Measurements from ENCODE around the gene TRAP1. TPM values are rescaled to one million over a fixed set of nuclear protein-coding genes. Genes with fewer than 3 reads are reported as not detected.

Gene TRAP1
- total RNA-seq, 1 donor from 2014 or later: 111 TPM

DNA sequence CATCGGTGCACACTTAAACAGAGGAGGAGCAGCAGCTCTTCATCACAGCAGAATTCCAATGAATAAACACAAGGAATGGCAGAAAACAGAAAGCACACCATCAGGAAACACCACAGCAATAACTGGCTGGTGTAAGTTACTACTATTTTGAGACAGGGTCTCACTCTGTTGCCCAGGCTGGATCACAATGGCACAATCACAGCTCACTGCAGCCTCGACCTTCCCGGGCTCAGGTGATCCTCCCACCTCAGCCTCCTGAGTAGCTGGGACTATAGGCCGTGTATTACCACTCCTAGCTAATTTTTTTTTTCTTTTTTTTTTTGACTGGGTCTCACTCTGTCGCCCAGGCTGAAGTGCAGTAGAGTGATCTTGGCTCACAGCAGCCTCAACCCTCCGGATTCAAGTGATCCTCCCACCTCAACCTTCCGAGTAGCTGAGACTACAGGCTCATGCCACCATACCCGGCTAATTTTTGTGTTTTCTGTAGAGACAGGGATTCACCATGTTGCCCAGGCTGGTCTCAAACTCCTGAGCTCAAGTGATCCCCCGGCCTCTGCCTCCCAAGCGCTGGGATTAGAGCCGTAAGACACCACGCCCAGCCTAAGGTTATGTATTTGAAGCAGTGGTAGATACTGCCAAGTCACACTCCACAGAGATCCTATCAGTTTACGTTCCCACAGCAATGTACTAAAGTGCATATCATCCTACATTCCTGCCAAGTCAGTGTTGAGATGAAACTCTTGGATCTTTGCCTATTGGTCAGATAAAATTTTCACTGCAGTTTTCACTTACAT is 20.7 kb downstream of the TRAP1 start:
- no peaks in the 10 kb centered on the region for H3K36me3 ChIP-seq
- no peaks in the 10 kb centered on the region for H3K27me3 ChIP-seq
- no peak for DNase-seq (ENCODE audit: extremely low spot score in 2 of 2)
- TF ChIP-seq POLR2AphosphoS5 (IDR thresholded peaks at IDR 0.05; ENCODE audit: insufficient read depth in 1 of 2, low read depth in 1 of 2) (no peak), POLR2A (IDR thresholded peaks at IDR 0.05) (no peak)
- TF ChIP-seq, protein P1, sequence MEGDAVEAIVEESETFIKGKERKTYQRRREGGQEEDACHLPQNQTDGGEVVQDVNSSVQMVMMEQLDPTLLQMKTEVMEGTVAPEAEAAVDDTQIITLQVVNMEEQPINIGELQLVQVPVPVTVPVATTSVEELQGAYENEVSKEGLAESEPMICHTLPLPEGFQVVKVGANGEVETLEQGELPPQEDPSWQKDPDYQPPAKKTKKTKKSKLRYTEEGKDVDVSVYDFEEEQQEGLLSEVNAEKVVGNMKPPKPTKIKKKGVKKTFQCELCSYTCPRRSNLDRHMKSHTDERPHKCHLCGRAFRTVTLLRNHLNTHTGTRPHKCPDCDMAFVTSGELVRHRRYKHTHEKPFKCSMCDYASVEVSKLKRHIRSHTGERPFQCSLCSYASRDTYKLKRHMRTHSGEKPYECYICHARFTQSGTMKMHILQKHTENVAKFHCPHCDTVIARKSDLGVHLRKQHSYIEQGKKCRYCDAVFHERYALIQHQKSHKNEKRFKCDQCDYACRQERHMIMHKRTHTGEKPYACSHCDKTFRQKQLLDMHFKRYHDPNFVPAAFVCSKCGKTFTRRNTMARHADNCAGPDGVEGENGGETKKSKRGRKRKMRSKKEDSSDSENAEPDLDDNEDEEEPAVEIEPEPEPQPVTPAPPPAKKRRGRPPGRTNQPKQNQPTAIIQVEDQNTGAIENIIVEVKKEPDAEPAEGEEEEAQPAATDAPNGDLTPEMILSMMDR (IDR thresholded peaks at IDR 0.05): no peak
- no peaks in the 10 kb centered on the region for H3K9me3 ChIP-seq
- intact Hi-C loops (cut with DNase I): no loop called here
- H3K4me3 ChIP-seq: no peak overlapping the region
- H3K27ac ChIP-seq: no peak overlapping the region
- no peaks in the 10 kb centered on the region for H3K4me1 ChIP-seq

DNA sequence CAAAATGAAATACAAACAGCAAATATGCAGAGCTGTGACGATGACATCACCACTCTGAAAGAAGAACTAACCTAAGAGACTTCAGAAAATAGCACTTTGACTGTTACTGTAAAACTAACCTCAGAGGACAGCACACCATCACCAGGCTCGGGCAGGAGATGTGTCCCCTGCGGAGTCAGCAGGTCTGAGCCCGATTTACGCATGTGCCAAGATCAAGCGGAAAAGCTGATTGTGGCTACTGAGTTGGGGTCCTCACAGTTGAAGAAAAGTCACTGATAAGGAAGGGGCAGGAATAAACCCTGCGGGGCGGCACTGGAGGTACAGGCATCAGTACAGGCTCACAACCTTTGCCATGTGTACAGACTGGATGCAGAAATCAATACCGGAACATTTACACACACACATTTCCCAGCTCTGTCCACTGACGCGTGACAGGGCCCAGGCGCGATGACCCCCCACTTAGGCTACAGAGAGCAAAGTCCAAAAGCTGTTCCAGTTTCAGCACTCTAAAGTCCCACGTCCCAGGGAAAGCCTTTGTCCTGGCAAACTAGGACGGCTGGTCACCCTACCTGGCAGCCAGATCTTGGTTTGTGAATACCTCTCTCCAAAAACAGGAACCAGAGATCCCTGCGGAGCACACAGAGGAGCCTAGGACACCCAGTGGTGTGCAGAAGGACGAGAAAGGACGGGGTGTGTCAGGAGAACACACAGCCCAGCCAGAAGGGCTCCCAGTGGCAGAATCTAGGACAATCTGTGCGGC is 21.5 kb downstream of the TRAP1 start:
- Histone ChIP-seq H3K9me3 (no peaks in the 10 kb centered on the region), H3K4me1 (peaks cover 5% of the 10 kb centered on the region), H3K4me3 (no peak overlapping the region), H3K36me3 (no peaks in the 10 kb centered on the region), H3K27me3 (no peaks in the 10 kb centered on the region), H3K27ac (no peak overlapping the region)
- intact Hi-C loops (cut with DNase I): no loop called here
- TF ChIP-seq, protein P1 (IDR thresholded peaks at IDR 0.05): no peak
- TF ChIP-seq POLR2AphosphoS5 (IDR thresholded peaks at IDR 0.05; ENCODE audit: insufficient read depth in 1 of 2, low read depth in 1 of 2): no peak
- TF ChIP-seq POLR2A (IDR thresholded peaks at IDR 0.05): no peak
- no peak for DNase-seq (ENCODE audit: extremely low spot score in 2 of 2)

DNA sequence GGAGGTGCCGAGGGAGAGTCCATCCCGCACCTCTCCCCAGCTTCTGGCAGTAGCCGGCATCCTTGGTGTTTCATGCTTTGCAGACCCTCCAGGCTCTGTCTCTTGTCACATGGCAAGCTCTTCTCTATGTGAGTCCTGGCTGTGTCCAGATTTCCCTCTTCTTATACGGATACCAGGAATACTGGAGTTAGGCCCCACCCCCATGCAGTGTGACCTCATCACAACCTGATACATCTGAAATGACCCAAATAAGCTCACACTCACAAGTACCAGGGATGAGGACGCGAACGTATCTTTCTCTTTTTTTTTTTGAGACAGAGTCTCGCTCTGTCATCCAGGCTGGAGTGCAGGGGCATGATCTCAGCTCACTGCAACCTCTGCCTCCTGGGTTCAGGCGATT is 23.3 kb downstream of the TRAP1 start:
- Histone ChIP-seq H3K27me3 (no peaks in the 10 kb centered on the region), H3K27ac (no peak overlapping the region), H3K9me3 (no peaks in the 10 kb centered on the region), H3K4me1 (peaks cover 17% of the 10 kb centered on the region), H3K36me3 (no peaks in the 10 kb centered on the region), H3K4me3 (no peak overlapping the region)
- no peak for TF ChIP-seq POLR2AphosphoS5 (IDR thresholded peaks at IDR 0.05; ENCODE audit: insufficient read depth in 1 of 2, low read depth in 1 of 2)
- TF ChIP-seq, protein P1 (IDR thresholded peaks at IDR 0.05): no peak
- TF ChIP-seq POLR2A (IDR thresholded peaks at IDR 0.05): no peak
- intact Hi-C loops (cut with DNase I): no loop called here
- no peak for DNase-seq (ENCODE audit: extremely low spot score in 2 of 2)

DNA sequence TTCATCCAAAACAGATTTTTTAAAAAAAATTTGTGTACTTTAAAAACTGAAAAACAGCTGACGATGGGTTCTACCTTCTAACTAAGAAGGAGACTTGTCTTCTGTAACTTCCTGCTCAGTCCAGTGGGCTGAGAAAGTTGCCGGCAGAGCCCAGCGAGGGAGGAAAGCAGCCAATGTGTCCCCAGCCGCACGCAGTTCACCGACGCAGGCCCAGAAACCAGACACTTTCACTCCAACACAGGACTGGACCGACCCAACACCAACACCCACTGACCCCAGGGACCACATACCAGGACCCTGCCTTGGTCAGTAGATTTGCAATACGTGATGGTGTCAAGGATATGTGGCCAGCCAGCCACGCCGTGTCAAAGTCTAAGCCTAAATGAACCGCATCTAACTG is 25.6 kb downstream of the TRAP1 start:
- Histone ChIP-seq H3K27me3 (no peaks in the 10 kb centered on the region), H3K27ac (no peak overlapping the region), H3K36me3 (peaks cover 0 to 3% of the 10 kb centered on the region in 2 donors), H3K9me3 (no peaks in the 10 kb centered on the region), H3K4me3 (no peak overlapping the region), H3K4me1 (peaks cover 17% of the 10 kb centered on the region)
- intact Hi-C loops (cut with DNase I): no loop called here
- DNase-seq (ENCODE audit: extremely low spot score in 2 of 2): no peak
- TF ChIP-seq POLR2A (IDR thresholded peaks at IDR 0.05) (no peak), POLR2AphosphoS5 (IDR thresholded peaks at IDR 0.05; ENCODE audit: insufficient read depth in 1 of 2, low read depth in 1 of 2) (no peak)
- TF ChIP-seq, protein P1 (IDR thresholded peaks at IDR 0.05): no peak

Measured in vagina (tissue), 2 donors.